SH-SY5Y (cell line): ENCODE measurements around the gene CMTM3.

ENCODE experiments used
- GATA2 ChIP-seq: IDR thresholded peaks from 2 replicates; pipeline ENCODE4 v1.6.1; 2011; ENCODE audit warnings: mild to moderate bottlenecking, low read depth, low read length
- GATA3 ChIP-seq: IDR thresholded peaks from 2 replicates; pipeline ENCODE4 v1.6.1; 2011; ENCODE audit warnings: low read depth, mild to moderate bottlenecking, low read length, moderate library complexity

DNA sequence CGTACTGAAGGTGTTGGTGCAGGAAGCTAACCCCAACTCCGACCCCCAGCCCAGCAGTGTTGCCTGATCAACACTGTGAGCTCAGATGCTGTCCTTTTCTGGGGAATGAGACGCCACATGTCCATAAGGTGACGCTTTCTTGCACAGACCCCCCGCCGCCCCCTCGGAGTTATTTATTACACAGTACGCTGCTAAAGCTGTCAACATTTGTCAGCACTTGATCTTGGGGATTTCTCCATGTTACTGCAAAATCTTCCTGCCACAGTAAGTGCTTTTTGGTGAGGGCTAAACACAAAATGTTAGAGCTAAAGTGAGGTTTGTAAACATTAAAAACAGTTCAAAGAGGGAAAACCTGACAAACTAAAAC, 15.9 kb downstream of the CMTM3 start:
- TF ChIP-seq GATA3, result no peak
- TF ChIP-seq GATA2, result no peak
